Keratinocyte (primary cell): ENCODE data around the gene HDGF. TPM values are rescaled to one million over a fixed set of nuclear protein-coding genes. Genes with fewer than 3 reads are reported as not detected.

Experiments used
- DNase-seq: peaks from one replicate; pipeline ENCODE4 v3.0.0-alpha.2; 2011; ENCODE audit warnings: low read depth, missing footprints, low spot score
- FAIRE-seq: peaks from 2 replicates; lab custom pipeline; 2011; peaks lifted over from hg19 to GRCh38; lab: Jason Lieb, UNC
- H2AFZ ChIP-seq: 2 replicates; pipeline ENCODE4 v1.6.0; 2012; ENCODE audit warnings: low read length, control low read depth, inconsistent platforms; ENCODE audit not compliant: control insufficient read depth
- H3K27ac ChIP-seq: 2 replicates; pipeline ENCODE4 v1.5.1; 2011; ENCODE audit warnings: low read length; ENCODE audit not compliant: control insufficient read depth, insufficient read depth
- H3K27me3 ChIP-seq: 3 replicates; pipeline ENCODE4 v1.6.0; 2011; ENCODE audit warnings: low read length; ENCODE audit not compliant: control insufficient read depth, insufficient read depth; ENCODE audit errors: extremely low read depth
- H3K36me3 ChIP-seq, 2 experiments: 2 replicates in 1 of 2; 3 replicates in 1 of 2; pipeline ENCODE4 v1.5.1; 2011; ENCODE audit warnings: low read length in 2 of 2, mild to moderate bottlenecking in 1 of 2; ENCODE audit not compliant: control insufficient read depth in 2 of 2, insufficient read depth in 2 of 2; ENCODE audit errors: extremely low read depth in 1 of 2
- H3K4me1 ChIP-seq: 3 replicates; pipeline ENCODE4 v1.5.1; 2011; ENCODE audit warnings: low read length; ENCODE audit not compliant: control insufficient read depth, insufficient read depth; ENCODE audit errors: extremely low read depth
- H3K4me2 ChIP-seq: 3 replicates; pipeline ENCODE4 v1.6.0; 2011; ENCODE audit warnings: low read depth, low read length; ENCODE audit not compliant: control insufficient read depth, insufficient read depth; ENCODE audit errors: extremely low read depth
- H3K4me3 ChIP-seq, 3 experiments: fragments of 200-600 bp in 1 of 3; sonication (generic) in 1 of 3; 2 replicates in 2 of 3; 3 replicates in 1 of 3; pipeline ENCODE4 v1.5.1; 2011 to 2016; ENCODE audit warnings: low read length in 3 of 3, mild to moderate bottlenecking in 3 of 3, control low read depth in 2 of 3, inconsistent platforms in 1 of 3, low read depth in 1 of 3, mixed read lengths in 1 of 3, mixed run types in 1 of 3, moderate library complexity in 1 of 3; ENCODE audit not compliant: control insufficient read depth in 2 of 3, insufficient read depth in 2 of 3; ENCODE audit errors: extremely low read depth in 1 of 3
- H3K79me2 ChIP-seq: 2 replicates; pipeline ENCODE4 v1.6.0; 2012; ENCODE audit warnings: low read length; ENCODE audit not compliant: control insufficient read depth, insufficient read depth
- H3K9ac ChIP-seq: 3 replicates; pipeline ENCODE4 v1.6.0; 2011; ENCODE audit warnings: low read length; ENCODE audit not compliant: control insufficient read depth, insufficient read depth; ENCODE audit errors: extremely low read depth
- H3K9me1 ChIP-seq: 3 replicates; pipeline ENCODE4 v1.6.0; 2011; ENCODE audit warnings: low read length; ENCODE audit not compliant: control insufficient read depth, insufficient read depth; ENCODE audit errors: extremely low read depth
- H3K9me3 ChIP-seq: 2 replicates; pipeline ENCODE4 v1.5.1; 2012; ENCODE audit warnings: low read depth, low read length; ENCODE audit not compliant: control insufficient read depth
- H4K20me1 ChIP-seq: 3 replicates; pipeline ENCODE4 v1.6.0; 2011; ENCODE audit warnings: low read length; ENCODE audit not compliant: control insufficient read depth, insufficient read depth; ENCODE audit errors: extremely low read depth
- EZH2 ChIP-seq: IDR thresholded peaks from one replicate; pipeline ENCODE4 v1.6.1; 2012; ENCODE audit warnings: inconsistent platforms, mild to moderate bottlenecking, low read length, moderate library complexity
- dilution Hi-C: fragments of 300-500 bp; cut with MboI; formaldehyde crosslinking; loops from one replicate; pipeline ENCODE4 v1.7.0; 2020; ENCODE audit warnings: low sequenced_read_pairs; ENCODE audit not compliant: extremely low pct_ligation_motif_present
- polyA plus RNA-seq, 5 experiments: library from polyadenylated mRNA; depleted of rRNA in 3 of 5; stranded (reverse) in 3 of 5; stranded (forward) in 1 of 5; unstranded in 1 of 5; fragments of >200 nt; gene quantifications; 1 replicate in 1 of 5; 2 replicates in 3 of 5; 3 replicates in 1 of 5; pipeline versions ENCODE4 v1.2.1 to v1.2.3, GENCODE V29; 2011 to 2012; ENCODE audit warnings: missing spikeins in 2 of 5, low read depth in 1 of 5, low replicate concordance in 1 of 5
- TF ChIP-seq, protein P1 (sequence below), 3 experiments: IDR thresholded peaks in 1 of 3; conservative IDR thresholded peaks in 1 of 3; optimal IDR thresholded peaks in 1 of 3; 2 replicates in 2 of 3; 3 replicates in 1 of 3; pipeline versions ENCODE3 to v1.5.1; 2011; ENCODE audit warnings: low read length in 3 of 3, mild to moderate bottlenecking in 3 of 3, moderate library complexity in 2 of 3, control low read depth in 1 of 3, inconsistent platforms in 1 of 3; ENCODE audit not compliant: insufficient read depth in 2 of 3; ENCODE audit errors: extremely low read depth in 1 of 3

The HDGF gene
- polyA plus RNA-seq, 1 donor (not counting 4 experiments of a cell fraction or from before 2014, with no cell fraction given), result 240 TPM

GRCh38 chr1:156725683-156726280 lies 25.7 kb downstream of the HDGF start:
- DNase-seq (peak; percentile 64), FAIRE-seq (peak; percentile 20)
- Histone ChIP-seq H3K27me3 (no peaks in the 10 kb centered on the region), H3K79me2 (peaks cover 73% of the 10 kb centered on the region), H3K4me3 (peak overlapping the region; percentile 63 to 90 (median 68)), H3K9me1 (no peaks in the 10 kb centered on the region), H3K4me2 (peak overlapping the region; percentile 96), H4K20me1 (peaks cover 14% of the 10 kb centered on the region), H3K27ac (peak overlapping the region; percentile 1), H3K4me1 (peaks cover 48% of the 10 kb centered on the region), H3K9ac (peak overlapping the region; percentile 96), H3K9me3 (no peaks in the 10 kb centered on the region), H3K36me3 (peaks cover 24 to 28% of the 10 kb centered on the region in 2 experiments), H2AFZ (no peak overlapping the region)
- TF ChIP-seq, protein P1, sequence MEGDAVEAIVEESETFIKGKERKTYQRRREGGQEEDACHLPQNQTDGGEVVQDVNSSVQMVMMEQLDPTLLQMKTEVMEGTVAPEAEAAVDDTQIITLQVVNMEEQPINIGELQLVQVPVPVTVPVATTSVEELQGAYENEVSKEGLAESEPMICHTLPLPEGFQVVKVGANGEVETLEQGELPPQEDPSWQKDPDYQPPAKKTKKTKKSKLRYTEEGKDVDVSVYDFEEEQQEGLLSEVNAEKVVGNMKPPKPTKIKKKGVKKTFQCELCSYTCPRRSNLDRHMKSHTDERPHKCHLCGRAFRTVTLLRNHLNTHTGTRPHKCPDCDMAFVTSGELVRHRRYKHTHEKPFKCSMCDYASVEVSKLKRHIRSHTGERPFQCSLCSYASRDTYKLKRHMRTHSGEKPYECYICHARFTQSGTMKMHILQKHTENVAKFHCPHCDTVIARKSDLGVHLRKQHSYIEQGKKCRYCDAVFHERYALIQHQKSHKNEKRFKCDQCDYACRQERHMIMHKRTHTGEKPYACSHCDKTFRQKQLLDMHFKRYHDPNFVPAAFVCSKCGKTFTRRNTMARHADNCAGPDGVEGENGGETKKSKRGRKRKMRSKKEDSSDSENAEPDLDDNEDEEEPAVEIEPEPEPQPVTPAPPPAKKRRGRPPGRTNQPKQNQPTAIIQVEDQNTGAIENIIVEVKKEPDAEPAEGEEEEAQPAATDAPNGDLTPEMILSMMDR (optimal IDR thresholded peaks at IDR 0.05 in 1 of 3, IDR thresholded peaks at IDR 0.05 in 1 of 3, conservative IDR thresholded peaks at IDR 0.05 in 1 of 3; ENCODE audit: extremely low read depth in 1 of 3, insufficient read depth in 2 of 3, low read length in 3 of 3), result peak; percentile 95 to 98 (median 98)
- TF ChIP-seq EZH2, result no peak
- dilution Hi-C loops, result no loop called here

DNA sequence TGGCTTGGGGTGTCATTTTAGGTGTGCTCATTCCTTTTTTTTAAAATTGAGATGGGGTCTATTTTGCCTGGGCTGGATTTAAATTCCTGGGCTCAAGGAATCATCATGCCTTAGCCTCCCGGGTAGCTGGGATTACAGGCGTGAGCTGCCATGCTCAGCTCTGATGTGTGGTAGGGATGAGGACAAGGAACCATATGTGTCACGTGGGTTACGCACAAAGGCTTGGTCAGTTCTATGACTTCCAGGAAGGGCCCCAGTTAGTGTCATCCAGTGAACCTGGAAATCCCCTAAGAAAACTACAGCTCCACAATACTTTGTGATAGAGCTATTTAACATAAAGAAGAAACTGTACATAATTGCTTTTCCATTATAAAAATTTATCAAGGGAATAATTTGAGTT lies 29.9 kb downstream of the HDGF start:
- FAIRE-seq, result no peak
- Histone ChIP-seq H3K79me2 (peaks cover 44% of the 10 kb centered on the region), H3K36me3 (peaks cover 27 to 37% of the 10 kb centered on the region in 2 experiments), H3K27me3 (no peaks in the 10 kb centered on the region), H4K20me1 (peaks cover 14% of the 10 kb centered on the region), H3K27ac (no peak overlapping the region), H2AFZ (no peak overlapping the region), H3K4me1 (peaks cover 22% of the 10 kb centered on the region), H3K9me3 (no peaks in the 10 kb centered on the region), H3K9ac (no peak overlapping the region), H3K4me3 (no peak overlapping the region), H3K4me2 (no peak overlapping the region), H3K9me1 (no peaks in the 10 kb centered on the region)
- TF ChIP-seq, protein P1 (optimal IDR thresholded peaks at IDR 0.05 in 1 of 3, IDR thresholded peaks at IDR 0.05 in 1 of 3, conservative IDR thresholded peaks at IDR 0.05 in 1 of 3; ENCODE audit: extremely low read depth in 1 of 3, insufficient read depth in 2 of 3, low read length in 3 of 3), result no peak
- no peak for TF ChIP-seq EZH2
- no peak for DNase-seq
- dilution Hi-C loops, result no loop called here
